PFSK-1 (cell line): ENCODE data around the gene WDR54.

Experiments
- FOXP2 ChIP-seq: optimal IDR thresholded peaks from 2 replicates; pipeline ENCODE3; 2011; ENCODE audit warnings: borderline replicate concordance, control low read depth, inconsistent platforms; ENCODE audit not compliant: insufficient read depth; ENCODE audit errors: extremely low read length, extremely low read depth
- POLR2AphosphoS5 ChIP-seq: IDR thresholded peaks from 2 replicates; pipeline ENCODE4 v1.6.1; 2012; ENCODE audit warnings: low read depth, mild to moderate bottlenecking, control low read depth, low read length, moderate library complexity
- SIN3A ChIP-seq: IDR thresholded peaks from 2 replicates; pipeline ENCODE4 v1.6.1; 2012; ENCODE audit warnings: mild to moderate bottlenecking, low read length, moderate library complexity, borderline replicate concordance; ENCODE audit not compliant: insufficient read depth
- TAF1 ChIP-seq: IDR thresholded peaks from 2 replicates; pipeline ENCODE4 v1.6.1; 2012; ENCODE audit warnings: low read length, control low read depth, borderline replicate concordance; ENCODE audit not compliant: insufficient read depth
- TF ChIP-seq, protein P1 (sequence below), 2 experiments: IDR thresholded peaks; 2 replicates each; pipeline versions ENCODE4 v1.6.1 to v1.8.0; 2011 to 2012; ENCODE audit warnings: low read depth in 2 of 2, low read length in 2 of 2, control low read depth in 1 of 2, inconsistent platforms in 1 of 2, mild to moderate bottlenecking in 1 of 2, moderate library complexity in 1 of 2; ENCODE audit not compliant: insufficient read depth in 1 of 2

WDR54 gene

DNA sequence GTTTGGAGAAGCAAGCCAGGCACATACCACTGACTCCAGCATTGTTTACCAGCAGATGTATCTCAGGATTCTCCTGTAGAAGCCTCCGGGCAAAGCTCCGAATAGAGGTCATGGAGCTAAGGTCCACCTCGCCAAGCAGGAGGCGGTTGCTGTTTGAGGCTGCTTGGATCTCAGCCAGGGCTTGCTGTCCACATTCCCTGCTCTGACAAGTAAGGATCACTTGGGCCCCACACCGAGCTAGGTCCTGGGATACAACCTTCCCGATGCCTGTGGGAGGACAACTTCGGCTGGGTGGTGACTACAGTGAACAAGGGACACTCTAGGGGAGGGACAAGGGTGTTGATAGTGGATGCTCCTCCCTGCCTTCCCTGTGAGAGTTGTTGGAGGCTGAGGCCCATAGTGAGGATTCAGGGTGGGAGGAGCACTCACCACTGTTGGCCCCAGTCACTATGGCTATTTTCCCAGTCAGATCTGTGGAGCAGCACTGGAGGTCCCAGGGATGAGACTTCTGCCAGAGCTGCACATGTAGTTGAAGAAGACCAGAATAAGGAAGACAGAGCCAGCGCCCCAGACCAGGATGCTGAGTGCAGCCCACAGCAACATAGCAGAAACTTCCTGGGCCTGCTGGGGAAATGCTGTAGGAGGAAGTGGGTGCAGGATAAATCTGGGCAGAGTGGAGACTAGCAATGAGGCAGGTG is 8.4 kb upstream of the WDR54 start:
- TF ChIP-seq POLR2AphosphoS5: no peak
- no peak for TF ChIP-seq FOXP2
- TF ChIP-seq TAF1: no peak
- TF ChIP-seq SIN3A: no peak
- TF ChIP-seq, protein P1, sequence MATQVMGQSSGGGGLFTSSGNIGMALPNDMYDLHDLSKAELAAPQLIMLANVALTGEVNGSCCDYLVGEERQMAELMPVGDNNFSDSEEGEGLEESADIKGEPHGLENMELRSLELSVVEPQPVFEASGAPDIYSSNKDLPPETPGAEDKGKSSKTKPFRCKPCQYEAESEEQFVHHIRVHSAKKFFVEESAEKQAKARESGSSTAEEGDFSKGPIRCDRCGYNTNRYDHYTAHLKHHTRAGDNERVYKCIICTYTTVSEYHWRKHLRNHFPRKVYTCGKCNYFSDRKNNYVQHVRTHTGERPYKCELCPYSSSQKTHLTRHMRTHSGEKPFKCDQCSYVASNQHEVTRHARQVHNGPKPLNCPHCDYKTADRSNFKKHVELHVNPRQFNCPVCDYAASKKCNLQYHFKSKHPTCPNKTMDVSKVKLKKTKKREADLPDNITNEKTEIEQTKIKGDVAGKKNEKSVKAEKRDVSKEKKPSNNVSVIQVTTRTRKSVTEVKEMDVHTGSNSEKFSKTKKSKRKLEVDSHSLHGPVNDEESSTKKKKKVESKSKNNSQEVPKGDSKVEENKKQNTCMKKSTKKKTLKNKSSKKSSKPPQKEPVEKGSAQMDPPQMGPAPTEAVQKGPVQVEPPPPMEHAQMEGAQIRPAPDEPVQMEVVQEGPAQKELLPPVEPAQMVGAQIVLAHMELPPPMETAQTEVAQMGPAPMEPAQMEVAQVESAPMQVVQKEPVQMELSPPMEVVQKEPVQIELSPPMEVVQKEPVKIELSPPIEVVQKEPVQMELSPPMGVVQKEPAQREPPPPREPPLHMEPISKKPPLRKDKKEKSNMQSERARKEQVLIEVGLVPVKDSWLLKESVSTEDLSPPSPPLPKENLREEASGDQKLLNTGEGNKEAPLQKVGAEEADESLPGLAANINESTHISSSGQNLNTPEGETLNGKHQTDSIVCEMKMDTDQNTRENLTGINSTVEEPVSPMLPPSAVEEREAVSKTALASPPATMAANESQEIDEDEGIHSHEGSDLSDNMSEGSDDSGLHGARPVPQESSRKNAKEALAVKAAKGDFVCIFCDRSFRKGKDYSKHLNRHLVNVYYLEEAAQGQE (IDR thresholded peaks at IDR 0.05; ENCODE audit: insufficient read depth in 1 of 2, low read depth in 2 of 2, low read length in 2 of 2): no peak

DNA sequence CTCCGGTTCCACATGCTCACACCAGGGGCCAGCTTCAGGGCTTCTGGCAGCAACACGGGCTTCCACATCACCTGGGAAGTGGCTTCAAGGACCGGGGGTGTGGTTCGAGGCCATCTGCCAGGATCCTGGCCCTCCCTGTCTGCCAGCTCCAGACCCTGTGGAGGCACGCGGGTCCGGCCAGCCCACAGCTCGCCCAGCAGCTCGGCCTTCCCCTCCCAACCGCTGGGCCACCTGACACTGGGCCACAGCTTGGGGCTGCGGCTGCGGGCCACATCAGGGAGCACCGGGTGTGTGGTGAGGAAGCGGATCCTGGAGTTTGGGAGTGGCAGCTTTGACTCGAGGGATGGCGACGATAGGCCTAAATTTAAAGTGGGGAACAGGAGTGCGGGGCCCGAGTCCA is 7.1 kb upstream of the WDR54 start:
- TF ChIP-seq, protein P1 (IDR thresholded peaks at IDR 0.05; ENCODE audit: insufficient read depth in 1 of 2, low read depth in 2 of 2, low read length in 2 of 2): no peak
- TF ChIP-seq SIN3A (no peak), TAF1 (no peak), FOXP2 (no peak), POLR2AphosphoS5 (no peak)

DNA sequence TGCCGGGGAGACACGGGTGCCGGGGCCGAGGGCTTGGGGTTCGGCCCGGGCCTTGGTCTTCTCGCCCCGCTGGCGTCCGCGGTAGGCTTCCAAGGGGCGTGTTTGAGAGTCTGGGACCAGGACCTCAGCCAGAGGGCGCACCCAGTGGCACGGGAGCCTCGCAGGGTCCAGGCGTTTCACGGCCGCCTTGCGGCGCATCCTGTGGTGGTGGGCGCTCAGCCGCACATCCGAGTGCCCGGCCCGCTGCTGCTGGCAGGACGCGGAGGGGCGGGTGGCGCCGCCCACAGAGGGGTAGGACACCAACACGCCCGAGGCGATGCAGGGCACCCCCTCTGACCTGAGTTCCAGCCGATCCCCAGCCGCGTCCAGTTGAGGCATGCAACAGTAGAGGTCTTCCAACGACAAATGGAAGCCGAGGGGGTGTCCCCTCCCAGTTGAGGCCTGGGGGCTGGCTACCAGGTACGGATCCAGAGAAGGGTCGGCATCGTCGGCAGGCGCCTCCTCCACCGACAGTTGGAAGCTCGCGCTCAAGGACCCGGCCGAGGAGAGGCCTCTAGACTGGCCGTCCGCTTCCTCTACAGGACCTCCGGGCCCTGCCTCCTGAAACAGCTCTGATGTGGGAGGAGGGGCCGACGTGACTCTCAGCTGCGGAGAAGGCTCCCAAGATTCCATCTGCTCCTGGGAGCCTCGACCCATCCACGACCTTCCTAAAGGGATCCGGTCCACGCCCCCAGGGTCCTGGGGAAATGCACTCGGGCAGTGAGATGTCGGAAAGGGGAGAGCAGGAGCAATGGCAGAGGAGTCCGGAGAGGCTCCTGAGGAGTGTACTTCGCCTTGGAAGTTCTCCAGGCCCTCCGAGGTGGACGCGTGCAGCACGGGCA is 6.4 kb upstream of the WDR54 start:
- TF ChIP-seq FOXP2: no peak
- TF ChIP-seq, protein P1 (IDR thresholded peaks at IDR 0.05; ENCODE audit: insufficient read depth in 1 of 2, low read depth in 2 of 2, low read length in 2 of 2): no peak
- no peak for TF ChIP-seq POLR2AphosphoS5
- no peak for TF ChIP-seq SIN3A

DNA sequence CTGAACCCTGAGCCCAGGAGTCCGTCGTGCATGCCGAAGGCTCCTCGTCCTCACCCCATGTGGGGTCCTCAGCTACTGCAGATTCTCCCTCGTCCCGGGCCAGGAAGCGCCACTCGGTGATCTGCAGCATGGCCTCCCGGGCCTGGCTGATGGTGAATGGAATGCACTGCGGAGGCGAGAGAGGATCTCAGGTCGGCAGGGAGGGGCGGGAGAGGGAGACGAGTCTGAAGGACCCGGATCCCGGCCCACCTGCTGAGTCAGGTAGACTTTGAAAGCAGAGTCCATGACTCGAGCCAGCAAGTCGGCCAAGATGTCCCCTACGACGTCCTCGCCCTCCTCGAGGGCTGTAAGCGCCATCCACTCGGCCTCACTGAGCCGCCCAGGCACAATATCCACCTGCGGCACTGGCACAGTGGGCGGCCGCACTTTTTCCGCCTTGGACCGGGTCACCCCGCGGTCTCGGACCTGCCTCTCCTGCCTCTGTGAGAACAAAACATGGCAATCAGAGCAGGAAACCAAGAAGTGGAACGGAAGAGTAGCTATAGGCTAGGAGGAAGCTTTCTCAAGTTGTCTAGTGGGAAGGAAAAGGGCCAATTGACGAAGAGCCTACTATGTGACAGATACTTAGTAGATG is 5.7 kb upstream of the WDR54 start:
- no peak for TF ChIP-seq POLR2AphosphoS5
- TF ChIP-seq, protein P1 (IDR thresholded peaks at IDR 0.05; ENCODE audit: insufficient read depth in 1 of 2, low read depth in 2 of 2, low read length in 2 of 2): no peak
- TF ChIP-seq SIN3A: no peak
